ENCODE results near the gene ZNF519.

Gene ZNF519

DNA sequence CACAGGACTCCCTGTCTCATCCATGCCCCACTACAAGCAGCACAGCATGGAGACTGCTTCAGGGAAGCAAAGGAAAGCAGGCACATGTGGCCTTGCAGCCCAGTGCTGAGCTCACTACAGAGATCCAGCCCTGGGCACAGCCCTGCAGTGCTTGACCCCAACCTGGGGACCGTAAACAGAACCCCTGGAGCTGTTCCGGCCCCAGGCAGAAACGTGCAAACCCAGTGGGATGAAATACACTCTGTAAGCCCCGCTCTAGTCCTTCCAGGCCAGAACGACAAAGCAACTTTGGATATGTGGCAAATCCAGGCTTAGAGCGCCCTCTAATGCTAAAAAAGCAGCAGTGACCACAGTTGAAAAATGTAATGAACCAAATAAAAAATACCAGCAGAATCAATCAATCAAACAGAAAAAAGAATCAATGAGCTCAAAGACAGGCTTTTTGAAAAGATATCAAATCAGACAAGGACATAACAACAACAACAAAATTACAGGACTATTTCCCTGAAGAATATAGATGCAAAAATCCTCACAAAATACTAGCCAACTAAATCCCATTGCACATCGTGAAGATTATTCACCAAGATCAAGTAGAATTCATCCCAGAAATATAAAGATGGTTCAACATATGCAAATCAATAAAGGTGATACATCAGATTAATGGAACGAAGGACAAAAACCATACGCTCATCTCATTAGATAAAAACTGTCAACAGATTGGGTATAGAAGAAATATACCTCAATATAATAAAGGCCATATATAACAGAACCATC, 45.6 kb downstream of the ZNF519 start:
- no peak overlapping the region for H3K27ac ChIP-seq (ENCODE audit: low read length)
- no peaks in the 10 kb centered on the region for H3K9me3 ChIP-seq (ENCODE audit: control insufficient read depth in 1 of 2, low read length in 2 of 2)
- no peaks in the 10 kb centered on the region for H3K27me3 ChIP-seq (ENCODE audit: low read depth, low read length)
- no peak overlapping the region for H3K4me3 ChIP-seq (ENCODE audit: low read depth in 1 of 2, low read length in 2 of 2)
- H3K36me3 ChIP-seq (ENCODE audit: control insufficient read depth in 1 of 2, insufficient read depth in 2 of 2, low read length in 2 of 2), result no peaks in the 10 kb centered on the region
- H3K4me1 ChIP-seq (ENCODE audit: control insufficient read depth in 1 of 2, insufficient read depth in 2 of 2, low read length in 2 of 2), result no peaks in the 10 kb centered on the region

DNA sequence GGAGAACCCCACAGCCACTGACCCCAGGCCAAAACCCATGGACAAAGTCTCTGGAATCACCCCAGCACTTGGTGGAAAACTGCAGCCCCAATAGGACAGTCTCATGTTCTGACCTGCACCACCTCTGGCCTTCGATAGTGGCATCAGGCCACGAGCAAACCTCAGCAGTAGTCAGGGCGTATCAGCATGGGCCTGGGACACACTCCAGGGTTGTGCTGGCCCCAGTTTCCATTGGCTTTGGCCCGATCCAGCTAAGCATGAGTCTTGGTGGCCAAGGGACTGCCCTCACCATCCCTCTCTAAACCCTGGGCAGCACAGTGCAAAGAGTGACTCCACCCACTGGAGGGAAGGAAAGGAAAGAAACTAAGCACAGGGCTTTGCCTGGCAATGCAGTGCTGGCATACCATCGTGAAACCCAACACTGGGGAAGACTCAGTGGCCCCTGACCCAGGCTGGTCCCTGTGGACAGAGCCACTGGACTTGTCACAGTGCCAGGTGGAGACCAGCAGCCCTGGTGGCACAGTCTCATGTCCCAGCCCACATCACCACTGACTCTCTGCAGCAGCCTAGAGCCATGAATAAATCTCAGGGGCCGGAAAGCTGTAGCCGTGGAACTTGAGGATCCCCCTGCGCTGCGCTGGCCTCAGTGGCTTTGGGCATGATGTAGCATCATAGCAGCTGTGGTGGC, 46.3 kb downstream of the ZNF519 start:
- Histone ChIP-seq H3K4me3 (ENCODE audit: low read depth in 1 of 2, low read length in 2 of 2) (no peak overlapping the region), H3K9me3 (ENCODE audit: control insufficient read depth in 1 of 2, low read length in 2 of 2) (no peaks in the 10 kb centered on the region), H3K27me3 (ENCODE audit: low read depth, low read length) (no peaks in the 10 kb centered on the region), H3K4me1 (ENCODE audit: control insufficient read depth in 1 of 2, insufficient read depth in 2 of 2, low read length in 2 of 2) (no peaks in the 10 kb centered on the region), H3K36me3 (ENCODE audit: control insufficient read depth in 1 of 2, insufficient read depth in 2 of 2, low read length in 2 of 2) (no peaks in the 10 kb centered on the region), H3K27ac (ENCODE audit: low read length) (no peak overlapping the region)

DNA sequence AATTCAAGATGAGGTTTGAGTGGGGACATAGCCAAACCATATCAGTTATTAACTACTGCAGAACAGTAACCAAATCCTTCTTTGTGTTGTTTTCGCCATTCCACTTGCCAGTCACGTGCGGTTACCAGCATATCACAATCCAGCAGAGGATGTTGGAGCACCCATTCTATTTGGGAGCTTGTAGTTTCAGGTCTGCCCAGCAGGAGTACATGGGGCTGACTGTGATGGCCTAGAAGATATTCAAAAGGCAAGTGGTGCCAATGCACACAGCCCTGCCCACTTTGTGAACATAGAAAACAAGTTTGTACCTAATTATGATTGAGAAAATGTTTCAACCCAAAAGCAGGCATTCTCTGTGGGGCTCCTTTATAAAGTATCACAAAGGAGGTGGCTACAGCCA, 57.0 kb downstream of the ZNF519 start:
- H3K4me3 ChIP-seq (ENCODE audit: low read depth in 1 of 2, low read length in 2 of 2), result no peak overlapping the region
- peaks cover 0 to 14% of the 10 kb centered on the region in 2 donors for H3K36me3 ChIP-seq (ENCODE audit: control insufficient read depth in 1 of 2, insufficient read depth in 2 of 2, low read length in 2 of 2)
- no peaks in the 10 kb centered on the region for H3K27me3 ChIP-seq (ENCODE audit: low read depth, low read length)
- no peaks in the 10 kb centered on the region for H3K4me1 ChIP-seq (ENCODE audit: control insufficient read depth in 1 of 2, insufficient read depth in 2 of 2, low read length in 2 of 2)
- H3K9me3 ChIP-seq (ENCODE audit: control insufficient read depth in 1 of 2, low read length in 2 of 2), result no peaks in the 10 kb centered on the region
- H3K27ac ChIP-seq (ENCODE audit: low read length), result no peak overlapping the region

DNA sequence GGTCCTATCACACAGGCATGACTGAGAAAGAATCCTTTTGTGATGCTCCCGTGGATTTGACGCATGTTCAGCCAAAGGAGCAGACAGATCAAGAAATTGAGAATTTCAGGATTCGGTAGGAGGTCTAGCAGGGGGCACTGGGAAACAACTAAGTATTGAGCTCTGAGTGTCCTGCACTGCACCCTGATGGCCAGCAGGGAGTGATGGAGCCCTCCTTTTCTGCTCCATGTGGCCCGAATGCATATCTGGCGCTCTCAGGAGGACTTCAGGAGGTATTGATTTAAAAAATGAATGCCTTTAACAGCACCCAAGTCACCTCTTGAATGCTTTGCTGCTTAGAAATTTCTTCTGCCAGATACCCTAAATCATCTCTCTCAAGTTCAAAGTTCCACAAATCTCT, 58.0 kb downstream of the ZNF519 start:
- H3K4me1 ChIP-seq (ENCODE audit: control insufficient read depth in 1 of 2, insufficient read depth in 2 of 2, low read length in 2 of 2), result no peaks in the 10 kb centered on the region
- no peak overlapping the region for H3K27ac ChIP-seq (ENCODE audit: low read length)
- H3K36me3 ChIP-seq (ENCODE audit: control insufficient read depth in 1 of 2, insufficient read depth in 2 of 2, low read length in 2 of 2), result peaks cover 0 to 14% of the 10 kb centered on the region in 2 donors
- H3K4me3 ChIP-seq (ENCODE audit: low read depth in 1 of 2, low read length in 2 of 2), result no peak overlapping the region
- H3K27me3 ChIP-seq (ENCODE audit: low read depth, low read length), result no peaks in the 10 kb centered on the region
- H3K9me3 ChIP-seq (ENCODE audit: control insufficient read depth in 1 of 2, low read length in 2 of 2), result no peaks in the 10 kb centered on the region

DNA sequence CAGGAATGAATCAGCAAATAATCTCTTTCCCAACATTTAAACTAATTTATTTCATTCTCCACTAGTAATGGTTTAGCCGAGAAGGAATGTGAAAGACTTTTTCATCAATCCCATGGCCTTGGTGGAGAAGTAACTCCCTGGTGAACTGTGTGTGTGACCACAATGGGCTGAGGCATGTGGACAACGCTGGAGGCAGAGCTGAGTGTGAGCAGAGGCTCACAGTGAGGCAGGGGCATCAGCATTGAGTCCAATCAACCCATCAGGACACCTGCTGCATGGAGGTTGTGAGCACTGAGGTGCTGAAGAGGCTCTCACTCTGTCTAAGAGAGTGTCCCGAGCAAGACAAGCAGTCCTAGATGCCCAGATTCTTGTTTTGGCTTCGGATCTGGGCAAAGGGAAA, 78.6 kb downstream of the ZNF519 start:
- Histone ChIP-seq H3K4me1 (ENCODE audit: control insufficient read depth in 1 of 2, insufficient read depth in 2 of 2, low read length in 2 of 2) (no peaks in the 10 kb centered on the region), H3K27ac (ENCODE audit: low read length) (no peak overlapping the region), H3K4me3 (ENCODE audit: low read depth in 1 of 2, low read length in 2 of 2) (no peak overlapping the region), H3K9me3 (ENCODE audit: control insufficient read depth in 1 of 2, low read length in 2 of 2) (peaks cover 4 to 7% of the 10 kb centered on the region in 2 donors), H3K27me3 (ENCODE audit: low read depth, low read length) (no peaks in the 10 kb centered on the region), H3K36me3 (ENCODE audit: control insufficient read depth in 1 of 2, insufficient read depth in 2 of 2, low read length in 2 of 2) (no peaks in the 10 kb centered on the region)
